Left ventricle myocardium superior (tissue), 1 donor: ENCODE data around the gene ZNF620. TPM values are rescaled to one million over a fixed set of nuclear protein-coding genes. Genes with fewer than 3 reads are reported as not detected.
"Not testable (repeated sequence)": the region's sequence is repeated elsewhere in the genome, so short reads cannot be mapped to it uniquely, and the experiment has no call there.

Experiments
- ATAC-seq: fragments of 200-7000 bp; cut with Tn5 transposase; one replicate; pipeline ENCODE4 v1.9.1; 2020; ENCODE audit warnings: mild to moderate bottlenecking, moderate library complexity
- DNase-seq: peaks from one replicate; pipeline ENCODE4 v3.0.0-alpha.2; 2020
- intact Hi-C: fragments of 100-400 bp; cut with micrococcal nuclease; formaldehyde crosslinking; loops from one replicate; pipeline ENCODE4 v1.11.0; 2022
- total RNA-seq: library from RNA; stranded (reverse); fragmentation: NEBNext Ultra II Directional; extraction: Animal tissue kit (Norgen Biotek cat#: 25700); gene quantifications from one replicate; pipeline ENCODE4 v1.2.1, GENCODE V29; 2021
- donor health status: DM: no; HTN: yes; CAD: no; lungs with severe emphysema.

ZNF620 gene
- total RNA-seq, 1 donor from 2014 or later = 1.7 TPM

- DNase-seq = no peak
- no peak for ATAC-seq
- intact Hi-C loops = no loop called here
Measured at GRCh38 chr3:40494698-40495097, 11.1 kb upstream of the ZNF620 start.

DNA sequence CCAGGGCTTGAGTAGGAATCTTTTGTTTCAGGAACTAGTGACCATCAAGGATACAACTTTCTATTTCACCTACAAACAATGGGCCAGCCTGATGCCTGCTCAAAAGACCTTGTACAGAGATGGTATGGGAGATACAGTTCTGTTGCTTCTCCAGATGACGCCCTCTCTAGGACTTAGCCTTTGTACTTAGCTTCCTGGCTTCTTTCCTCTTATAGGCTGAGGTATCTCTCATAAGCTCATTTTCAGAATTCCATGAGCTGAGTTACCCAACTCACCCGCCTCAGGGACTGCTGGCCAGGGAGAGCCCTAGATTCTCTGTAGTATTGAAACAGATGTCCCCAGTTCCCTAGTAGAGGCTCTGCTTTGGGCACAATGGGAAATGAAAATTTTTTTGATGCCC, 8.6 kb upstream of the ZNF620 start:
- ATAC-seq (no peak), DNase-seq (no peak)
- intact Hi-C loops = no loop called here

- DNase-seq (no peak), ATAC-seq (no peak)
- intact Hi-C loops = no loop called here
Measured at GRCh38 chr3:40499952-40500351, 5.9 kb upstream of the ZNF620 start.

- intact Hi-C loops = no loop called here
Measured at GRCh38 chr3:40502034-40502433, 3.8 kb upstream of the ZNF620 start.

DNA sequence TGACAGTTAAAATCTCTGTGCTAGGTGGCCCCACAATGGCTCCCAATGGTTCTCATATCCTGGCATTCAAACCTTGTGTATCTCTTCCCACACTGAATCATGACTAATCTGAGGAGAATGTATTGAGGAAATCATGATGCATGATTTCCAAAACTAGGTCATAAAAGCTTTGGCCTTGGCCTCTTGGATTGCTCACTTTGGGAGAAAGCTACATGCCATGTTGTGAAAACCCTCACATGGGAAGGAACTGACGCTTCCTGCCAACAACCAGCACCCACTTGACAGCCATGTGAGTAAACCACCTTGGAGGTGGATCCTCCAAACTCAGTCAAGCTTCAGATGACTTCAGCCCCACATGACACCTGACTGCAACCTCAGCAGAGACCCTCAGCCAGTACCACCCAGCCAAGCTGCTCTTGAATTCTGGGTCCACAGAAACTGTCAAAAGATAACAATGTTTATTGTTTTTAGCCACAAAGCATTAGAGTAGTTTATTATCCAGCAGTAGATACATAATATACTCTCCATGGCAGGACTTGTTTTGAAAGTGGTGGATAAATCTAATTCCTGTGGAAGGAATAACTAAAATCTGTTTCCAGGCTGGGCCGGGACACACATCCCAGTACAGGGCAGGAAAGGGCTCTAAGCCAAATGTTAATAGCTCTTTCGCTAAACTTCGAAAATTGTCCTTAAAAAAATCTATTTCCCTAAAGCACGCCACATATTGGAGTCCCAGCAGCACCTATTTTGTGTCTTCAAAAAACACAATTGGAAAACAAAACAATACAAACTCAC, 1.0 kb upstream of the ZNF620 start:
- DNase-seq (no peak), ATAC-seq (no peak)
- intact Hi-C loops = no loop called here

More at GRCh38 chr3:40502034-40502433, 3.8 kb upstream of the ZNF620 start:
- DNase-seq = no peak
- ATAC-seq = no peak

- DNase-seq (no peak), ATAC-seq (no peak)
- intact Hi-C loops = no loop called here
Measured at GRCh38 chr3:40511031-40511718, 5.3 kb downstream of the ZNF620 start.

- no peak for DNase-seq
- intact Hi-C loops = no loop called here
- ATAC-seq = no peak
Measured at GRCh38 chr3:40516201-40516600, 10.4 kb downstream of the ZNF620 start.

DNA sequence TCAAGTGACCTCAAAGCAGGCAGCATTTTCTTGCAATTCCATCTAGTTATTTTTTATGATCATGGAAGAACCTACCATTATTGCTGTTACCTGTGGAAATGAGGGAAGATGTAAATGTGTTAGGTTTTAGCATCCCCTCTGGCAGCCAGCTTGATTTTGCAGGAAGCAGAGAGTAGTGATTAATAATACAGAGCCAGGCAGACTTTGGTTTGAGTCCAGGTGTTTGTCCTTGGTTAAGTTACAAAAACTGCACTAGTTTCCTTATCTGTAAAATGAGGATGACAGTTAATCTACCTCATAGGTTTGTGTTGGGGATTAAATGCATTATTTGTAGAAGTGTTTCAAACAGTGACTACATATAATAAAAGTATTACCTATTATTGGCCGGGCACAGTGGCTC, 12.2 kb downstream of the ZNF620 start:
- ATAC-seq = no peak
- DNase-seq = no peak
- intact Hi-C loops = no loop called here

- no peak for DNase-seq
- no peak for ATAC-seq
- intact Hi-C loops = no loop called here
Measured at GRCh38 chr3:40518848-40519247, 13.0 kb downstream of the ZNF620 start.

DNA sequence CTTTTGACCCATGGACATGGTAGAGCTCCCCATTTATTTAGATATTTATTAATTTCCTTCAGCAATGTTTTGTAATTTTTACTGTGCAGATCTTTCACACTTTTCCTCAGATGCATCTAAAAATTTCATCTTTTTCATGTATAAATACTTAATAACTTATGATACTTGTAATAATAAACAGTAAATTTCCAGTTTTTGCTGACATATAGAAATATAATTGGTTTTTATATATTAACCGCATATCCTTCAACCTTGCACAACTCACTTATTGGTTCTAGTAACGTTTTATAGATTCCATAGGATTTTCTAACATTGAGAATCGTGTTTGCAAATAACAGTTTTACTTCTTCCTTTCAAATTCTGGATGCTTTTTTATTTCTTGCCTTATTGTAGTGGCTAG, 15.4 kb downstream of the ZNF620 start:
- DNase-seq (no peak), ATAC-seq (no peak)
- intact Hi-C loops = no loop called here

GRCh38 chr3:40523781-40524180, 17.9 kb downstream of the ZNF620 start:
- intact Hi-C loops = loop anchor here (2.0 kb wide), 1 partner anchor 47 kb away; the partner anchor contains the start of gene ZNF619
- ATAC-seq (peak; percentile 55), DNase-seq (no peak)

DNA sequence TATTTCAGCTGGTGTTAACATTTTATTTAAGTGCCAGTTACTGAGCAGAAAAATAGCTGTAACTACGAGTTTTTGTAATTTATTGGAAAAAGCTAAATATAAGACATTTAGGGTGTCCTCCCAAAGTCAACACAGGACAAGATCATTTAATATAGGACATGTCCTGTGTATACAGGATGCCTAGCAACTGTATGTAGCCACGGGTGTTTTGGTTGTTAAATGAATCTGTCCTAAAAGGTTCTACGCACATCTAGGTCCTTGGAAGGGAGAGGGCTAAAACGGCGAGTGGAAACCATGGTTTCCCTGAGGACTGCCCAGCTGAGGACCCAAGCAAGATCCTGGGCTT, 18.4 kb downstream of the ZNF620 start:
- DNase-seq = no peak
- ATAC-seq = no peak
- intact Hi-C loops = loop anchor here (2.0 kb wide), 1 partner anchor 47 kb away; the partner anchor contains the start of gene ZNF619

DNA sequence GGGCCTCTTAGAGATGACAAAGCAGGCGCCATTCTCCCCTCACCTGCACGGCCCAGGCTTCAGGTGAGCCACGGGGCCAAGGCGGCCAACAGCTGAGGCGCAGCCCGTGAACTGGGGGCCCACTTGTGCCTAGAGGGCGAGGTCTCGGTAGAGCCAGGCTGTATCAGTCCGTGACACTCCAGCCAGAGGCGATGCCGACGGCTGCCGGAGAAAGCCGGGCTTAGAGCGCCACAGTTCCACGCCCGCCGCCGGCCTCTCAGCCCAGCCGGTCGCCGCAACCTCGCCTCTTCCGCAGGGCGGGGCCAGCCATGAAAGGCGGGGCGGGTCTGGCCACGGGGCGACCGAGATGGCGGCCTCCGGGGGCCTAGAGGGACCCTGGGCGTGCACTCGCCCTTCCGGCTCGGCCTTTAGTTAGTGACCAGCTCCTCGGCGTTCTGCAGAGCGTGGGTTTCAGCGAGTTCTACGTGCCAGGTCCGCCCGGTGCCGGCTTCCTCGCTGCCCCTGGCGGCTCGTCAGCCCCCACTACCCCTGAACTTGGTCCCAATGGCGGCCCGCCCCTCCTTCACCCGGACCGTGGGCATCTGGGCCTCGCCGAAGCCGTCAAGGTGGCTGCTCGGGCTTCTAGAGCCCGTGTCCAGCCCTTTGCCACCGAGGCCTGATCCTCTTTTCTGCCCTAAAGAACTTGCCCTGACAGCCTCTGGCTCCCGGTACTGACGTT, 18.9 kb downstream of the ZNF620 start, which contains the start of gene ZNF621:
TSS of gene ZNF621 (plus strand) at position 393 of the 718 bp plus-strand sequence. CDS start 881 bp downstream, outside the sequence.
- intact Hi-C loops = loop anchor here (2.0 kb wide), 1 partner anchor 48 kb away; the partner anchor contains the start of gene ZNF619
- peak; percentile 96 for DNase-seq
- ATAC-seq = peak; percentile 100

DNA sequence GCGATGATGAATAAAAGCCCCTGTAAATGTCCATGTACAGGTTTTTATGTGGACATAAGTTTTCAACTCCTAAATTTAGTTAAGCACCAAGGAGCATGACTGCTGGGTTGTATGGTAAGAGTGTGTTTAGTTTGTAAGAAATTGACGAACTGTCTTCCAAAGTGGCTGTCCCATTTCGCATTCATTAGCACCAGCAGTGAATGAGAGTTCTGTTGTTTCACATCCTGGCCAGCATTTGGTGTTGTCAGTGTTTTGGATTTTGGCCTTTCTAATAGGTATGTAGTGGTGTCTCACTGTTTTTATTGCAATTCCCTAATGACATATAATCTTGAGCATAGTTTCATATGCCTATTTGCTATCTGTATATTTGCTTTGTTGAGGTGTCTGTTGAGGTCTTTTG, 22.6 kb downstream of the ZNF620 start:
- DNase-seq (no peak), ATAC-seq (no peak)
- intact Hi-C loops = no loop called here

DNA sequence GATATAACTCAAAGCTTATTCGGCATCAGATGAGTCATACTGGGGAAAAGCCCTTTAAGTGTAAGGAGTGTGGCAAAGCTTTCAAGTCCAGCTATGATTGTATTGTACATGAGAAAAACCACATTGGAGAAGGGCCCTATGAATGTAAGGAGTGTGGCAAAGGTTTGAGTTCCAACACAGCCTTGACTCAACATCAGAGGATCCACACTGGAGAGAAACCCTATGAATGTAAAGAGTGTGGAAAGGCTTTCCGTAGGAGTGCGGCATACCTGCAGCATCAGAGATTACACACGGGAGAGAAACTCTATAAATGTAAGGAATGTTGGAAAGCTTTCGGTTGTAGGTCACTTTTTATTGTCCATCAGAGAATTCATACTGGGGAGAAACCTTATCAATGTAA, 26.4 kb downstream of the ZNF620 start:
- ATAC-seq (no peak), DNase-seq (no peak)
- intact Hi-C loops = no loop called here

GRCh38 chr3:40534283-40534682, 28.4 kb downstream of the ZNF620 start:
- ATAC-seq (no peak), DNase-seq (no peak)
- intact Hi-C loops = no loop called here

- DNase-seq (no peak), ATAC-seq (peak; percentile 46)
- intact Hi-C loops = no loop called here
Measured at GRCh38 chr3:40546816-40547215, 41.0 kb downstream of the ZNF620 start.

GRCh38 chr3:40550167-40550566, 44.3 kb downstream of the ZNF620 start:
- DNase-seq = no peak
- ATAC-seq = no peak
- intact Hi-C loops = no loop called here

DNA sequence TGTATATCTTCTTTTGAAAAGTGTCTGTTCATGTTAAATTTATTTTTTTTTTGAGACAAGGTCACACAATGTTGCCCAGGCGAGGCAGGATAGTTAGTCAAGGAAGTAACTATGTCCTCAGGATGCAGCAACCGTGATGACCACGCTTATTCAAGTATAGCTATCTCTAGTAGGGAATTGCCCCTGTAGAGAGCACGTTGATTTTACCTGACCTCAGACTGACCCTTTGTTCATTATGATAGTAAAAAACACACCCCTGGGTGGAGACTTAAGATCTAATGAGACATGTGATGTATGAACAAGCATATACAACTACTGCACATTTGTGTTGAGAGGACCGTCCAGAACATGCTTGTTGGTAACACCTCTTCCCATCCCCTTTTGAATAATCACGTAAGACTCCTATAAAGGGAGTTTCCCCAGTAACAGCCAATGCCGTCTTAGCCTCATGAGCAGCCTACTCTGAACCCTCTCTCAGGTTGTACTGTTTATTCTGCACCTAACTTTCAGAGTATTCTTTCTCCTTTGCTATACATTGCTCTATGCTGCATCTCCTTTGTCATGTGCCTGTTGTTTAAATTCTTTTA, 51.8 kb downstream of the ZNF620 start:
- intact Hi-C loops = no loop called here
- DNase-seq (no peak), ATAC-seq (no peak)

- intact Hi-C loops, ATAC-seq, DNase-seq: not testable (repeated sequence)
Measured at GRCh38 chr3:40562482-40562881, 56.6 kb downstream of the ZNF620 start.
